ENCODE results near the gene HLA-A.

HLA-A gene

DNA sequence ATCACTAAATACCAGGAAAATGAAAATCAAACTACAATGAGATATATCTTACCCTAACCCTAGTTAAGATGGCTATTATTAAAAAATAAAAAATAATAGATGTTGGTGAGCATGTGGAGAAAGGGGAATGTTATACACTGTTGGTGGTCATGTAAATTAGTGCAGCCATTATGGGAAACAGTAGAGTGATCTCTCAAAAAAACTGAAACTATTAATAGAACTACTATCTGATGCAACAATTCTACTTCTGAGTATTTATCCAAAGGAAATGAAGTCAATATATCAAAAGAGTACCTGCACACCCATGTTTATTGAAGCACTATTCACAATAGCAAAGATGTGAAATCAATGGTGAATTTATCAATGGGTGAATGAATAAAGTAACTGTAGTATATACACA is 48.6 kb downstream of the HLA-A start:
- DNase-seq = no peak

DNA sequence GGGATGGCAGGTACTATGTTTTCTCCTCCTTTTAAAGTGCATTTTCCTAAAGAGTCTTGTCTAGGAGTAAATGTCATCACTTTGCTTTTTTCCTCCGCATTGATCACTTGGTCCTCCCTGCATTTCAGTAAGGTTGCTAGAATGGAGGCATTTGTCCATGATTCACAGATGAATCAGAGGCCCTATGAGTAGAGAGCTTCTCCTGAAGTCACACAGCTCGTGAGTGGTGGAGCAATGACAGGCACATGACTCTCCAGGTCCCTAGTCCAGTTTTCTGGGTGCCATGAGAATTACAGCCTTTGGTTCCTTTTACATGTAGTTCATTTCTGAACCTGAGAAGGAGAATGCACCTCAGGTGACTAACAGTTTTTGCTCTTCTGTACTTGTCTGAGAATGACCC is 50.5 kb downstream of the HLA-A start:
- DNase-seq = no peak

DNA sequence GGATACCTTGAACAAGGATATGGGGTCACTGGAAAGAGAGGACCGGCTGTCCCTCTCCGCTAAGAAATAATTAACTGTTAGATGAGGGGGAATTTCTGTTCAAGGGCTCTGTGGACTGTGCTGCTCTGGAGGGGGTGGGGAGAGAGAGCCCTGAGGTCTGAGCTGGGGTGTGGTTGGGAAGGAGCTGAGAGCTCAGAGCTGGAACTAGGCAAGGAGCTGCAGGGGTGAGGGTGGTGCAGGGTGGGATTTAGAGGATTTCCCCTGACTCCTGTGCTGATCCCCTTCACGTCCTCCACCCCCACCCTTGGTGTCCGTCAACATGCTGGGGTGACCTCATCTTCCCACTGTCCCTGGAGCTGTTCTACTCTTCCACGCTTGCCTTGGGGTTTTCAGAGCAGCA is 52.5 kb downstream of the HLA-A start:
- no peak for DNase-seq

- no peak for DNase-seq
Observed at GRCh38 chr6:29995340-29995777, 53.0 kb downstream of the HLA-A start.

Data from activated naive CD4-positive, alpha-beta T cell treated with Interleukin-2 at 50 U/mL for 16 hours (primary cell).